Measurements from ENCODE around the gene ARHGAP6.

ARHGAP6 gene

DNA sequence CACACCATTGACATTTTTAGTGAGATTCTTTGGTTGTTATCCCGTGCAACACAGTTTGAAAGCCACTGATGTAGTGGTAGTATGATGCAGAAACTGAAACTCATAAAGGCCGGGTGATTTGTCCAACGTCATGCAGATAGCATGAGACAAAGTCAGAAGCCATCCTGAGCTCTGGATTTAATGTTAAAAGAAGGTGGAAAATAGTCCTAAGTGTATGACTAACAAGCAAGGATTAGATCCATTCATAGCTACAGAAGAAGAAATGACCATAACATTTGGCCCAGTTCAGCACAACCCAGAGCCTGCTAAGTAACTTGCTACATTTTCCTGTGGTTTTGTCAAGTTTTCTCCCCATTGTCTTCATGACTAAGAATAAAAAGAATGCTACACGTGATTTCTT, 230.2 kb downstream of the ARHGAP6 start:
- TF ChIP-seq TAF1 (IDR thresholded peaks at IDR 0.05; ENCODE audit: low read depth), result no peak
- no peak for TF ChIP-seq CEBPB (IDR thresholded peaks at IDR 0.05)
- no peak for TF ChIP-seq TCF12 (IDR thresholded peaks at IDR 0.05; ENCODE audit: low read depth)
- TF ChIP-seq, protein P1, sequence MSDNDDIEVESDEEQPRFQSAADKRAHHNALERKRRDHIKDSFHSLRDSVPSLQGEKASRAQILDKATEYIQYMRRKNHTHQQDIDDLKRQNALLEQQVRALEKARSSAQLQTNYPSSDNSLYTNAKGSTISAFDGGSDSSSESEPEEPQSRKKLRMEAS (IDR thresholded peaks at IDR 0.05), result no peak

DNA sequence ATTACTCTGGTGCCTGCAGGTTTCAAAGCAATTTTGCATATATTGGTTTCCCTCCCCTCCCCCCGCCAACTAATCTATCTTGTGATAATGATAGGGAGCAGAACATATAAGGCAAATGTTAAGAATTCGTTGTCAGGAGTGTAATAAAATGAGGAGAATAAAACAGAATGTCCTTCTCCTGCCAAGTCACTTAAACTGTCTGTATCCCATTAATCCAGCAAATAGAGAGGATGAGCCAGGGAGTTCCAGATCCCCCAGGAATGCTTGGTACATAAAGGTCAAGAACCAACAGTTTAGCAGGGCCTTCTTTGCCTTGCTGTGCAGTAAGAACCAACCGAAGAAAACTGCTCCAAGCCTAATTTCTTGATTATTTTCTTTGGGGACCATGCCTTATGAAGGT, 231.1 kb downstream of the ARHGAP6 start:
- TF ChIP-seq TAF1 (IDR thresholded peaks at IDR 0.05; ENCODE audit: low read depth) (no peak), RAD21 (IDR thresholded peaks at IDR 0.05; ENCODE audit: low read depth) (no peak), NFIC (IDR thresholded peaks at IDR 0.05) (no peak), CREB1 (IDR thresholded peaks at IDR 0.05; ENCODE audit: low read depth) (no peak), TEAD4 (IDR thresholded peaks at IDR 0.05) (no peak), TCF12 (IDR thresholded peaks at IDR 0.05; ENCODE audit: low read depth) (no peak), EGR1 (IDR thresholded peaks at IDR 0.05) (no peak), FOXM1 (IDR thresholded peaks at IDR 0.05; ENCODE audit: borderline replicate concordance, low read depth) (no peak), CEBPB (IDR thresholded peaks at IDR 0.05) (no peak)
- TF ChIP-seq, protein P1 (IDR thresholded peaks at IDR 0.05), result no peak
- TF ChIP-seq, protein P2, sequence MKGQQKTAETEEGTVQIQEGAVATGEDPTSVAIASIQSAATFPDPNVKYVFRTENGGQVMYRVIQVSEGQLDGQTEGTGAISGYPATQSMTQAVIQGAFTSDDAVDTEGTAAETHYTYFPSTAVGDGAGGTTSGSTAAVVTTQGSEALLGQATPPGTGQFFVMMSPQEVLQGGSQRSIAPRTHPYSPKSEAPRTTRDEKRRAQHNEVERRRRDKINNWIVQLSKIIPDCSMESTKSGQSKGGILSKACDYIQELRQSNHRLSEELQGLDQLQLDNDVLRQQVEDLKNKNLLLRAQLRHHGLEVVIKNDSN (IDR thresholded peaks at IDR 0.05), result no peak

DNA sequence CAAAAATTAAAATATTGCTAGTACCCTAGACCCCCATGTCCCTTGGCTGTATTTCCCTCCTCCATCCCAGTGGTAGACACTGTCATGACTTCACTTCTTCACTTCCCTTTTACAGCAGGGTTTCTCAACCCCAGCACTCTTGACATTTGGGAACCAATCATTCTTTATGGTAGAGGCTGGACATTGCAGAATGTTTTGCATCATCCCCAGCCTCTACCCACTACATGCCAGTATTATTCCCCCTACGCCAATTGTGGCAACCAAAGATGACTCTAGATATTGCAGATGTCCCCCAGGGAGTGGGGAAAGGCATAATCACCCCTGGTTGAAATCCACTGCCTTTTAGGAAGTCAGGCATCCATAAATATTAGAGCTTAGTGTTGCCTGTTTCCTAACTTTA, 233.9 kb downstream of the ARHGAP6 start:
- no peak for TF ChIP-seq EGR1 (IDR thresholded peaks at IDR 0.05)
- TF ChIP-seq FOXM1 (IDR thresholded peaks at IDR 0.05; ENCODE audit: borderline replicate concordance, low read depth), result no peak
- no peak for TF ChIP-seq YY1 (IDR thresholded peaks at IDR 0.05; ENCODE audit: low read depth)
- no peak for TF ChIP-seq CREB1 (IDR thresholded peaks at IDR 0.05; ENCODE audit: low read depth)
- TF ChIP-seq, protein P2 (IDR thresholded peaks at IDR 0.05), result no peak
- TF ChIP-seq NFIC (IDR thresholded peaks at IDR 0.05), result no peak
- no peak for TF ChIP-seq TCF12 (IDR thresholded peaks at IDR 0.05; ENCODE audit: low read depth)
- no peak for TF ChIP-seq ZBTB7A (IDR thresholded peaks at IDR 0.05; ENCODE audit: low read depth)

DNA sequence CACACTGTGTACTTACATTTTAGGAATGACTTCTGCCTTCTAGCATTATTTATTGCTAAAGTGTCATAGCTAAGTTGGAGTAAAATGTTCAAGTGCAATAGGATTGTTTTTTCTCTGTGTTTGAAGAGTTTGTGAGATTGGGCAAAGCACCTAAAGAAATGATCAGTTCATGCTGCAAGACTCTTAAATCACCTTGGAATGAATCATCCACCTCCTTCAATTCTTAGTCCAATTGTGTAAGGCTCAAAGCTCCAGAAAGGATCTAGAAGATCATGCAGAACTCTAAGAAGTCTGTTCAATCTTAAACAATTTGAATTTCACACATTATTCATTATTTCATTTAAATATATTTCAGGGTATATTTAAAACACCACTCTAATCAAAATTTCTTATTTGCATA, 235.4 kb downstream of the ARHGAP6 start:
- no peak for TF ChIP-seq EGR1 (IDR thresholded peaks at IDR 0.05)

DNA sequence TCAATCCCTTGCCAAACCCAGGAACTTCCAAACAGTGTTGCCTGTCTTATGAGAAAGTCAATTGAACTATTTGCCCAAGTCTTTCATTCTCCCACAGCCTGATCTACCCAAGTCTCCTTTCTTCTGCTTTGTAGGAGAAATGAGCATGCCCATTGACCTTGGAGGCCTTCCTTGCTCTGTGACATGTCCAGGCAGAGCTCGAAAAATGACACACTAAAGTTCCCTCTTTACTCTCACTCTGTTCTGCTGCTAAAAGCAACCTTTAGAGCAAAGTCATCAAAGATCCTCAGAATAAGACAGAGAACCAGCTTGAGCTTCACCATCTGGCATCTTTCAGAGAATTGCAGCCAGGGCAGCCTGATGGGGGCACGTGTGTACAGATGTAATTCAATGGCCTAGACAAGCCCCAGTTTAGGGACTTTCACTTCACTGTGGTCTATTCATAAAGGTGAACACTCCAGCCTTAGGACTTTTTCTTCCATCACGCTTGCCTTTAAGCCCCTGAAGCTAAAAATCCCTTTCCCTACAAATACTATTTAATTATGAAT, 236.1 kb downstream of the ARHGAP6 start:
- TF ChIP-seq RAD21 (IDR thresholded peaks at IDR 0.05; ENCODE audit: low read depth), result no peak

DNA sequence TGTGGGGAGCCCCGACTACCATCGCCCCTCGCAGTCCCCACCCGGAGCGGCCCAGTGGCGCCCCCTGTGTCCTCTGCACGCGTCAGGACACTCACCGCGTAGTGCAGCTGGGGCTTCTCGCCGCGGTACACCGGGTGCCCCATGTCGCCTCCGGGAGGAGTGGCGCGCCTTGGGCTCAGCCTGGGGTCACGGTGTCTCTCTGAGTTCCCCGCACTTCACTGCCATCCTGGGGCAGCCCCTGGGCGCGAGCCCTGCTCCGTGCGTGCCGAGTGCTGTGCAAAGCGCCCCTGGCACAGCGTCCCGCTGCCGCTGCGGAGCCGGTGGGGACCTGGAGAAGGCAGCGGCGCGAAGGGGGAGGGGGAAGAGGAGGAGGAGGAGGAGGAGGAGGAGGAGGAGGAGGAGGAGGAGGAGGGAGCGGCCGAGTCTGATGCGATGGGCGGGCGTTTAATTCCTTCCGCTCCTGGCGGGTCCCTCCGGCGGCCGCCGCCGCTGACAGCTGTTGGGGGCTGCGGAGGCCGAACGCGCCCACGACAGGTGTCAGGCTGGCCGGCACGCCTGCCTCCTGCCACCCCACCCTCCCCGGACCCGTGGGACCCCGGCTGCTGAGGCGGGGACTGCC, 238.2 kb downstream of the ARHGAP6 start:
- TF ChIP-seq ZBTB7A (IDR thresholded peaks at IDR 0.05; ENCODE audit: low read depth) (no peak), EGR1 (IDR thresholded peaks at IDR 0.05) (no peak), TCF12 (IDR thresholded peaks at IDR 0.05; ENCODE audit: low read depth) (no peak), RAD21 (IDR thresholded peaks at IDR 0.05; ENCODE audit: low read depth) (no peak), TEAD4 (IDR thresholded peaks at IDR 0.05) (no peak)

DNA sequence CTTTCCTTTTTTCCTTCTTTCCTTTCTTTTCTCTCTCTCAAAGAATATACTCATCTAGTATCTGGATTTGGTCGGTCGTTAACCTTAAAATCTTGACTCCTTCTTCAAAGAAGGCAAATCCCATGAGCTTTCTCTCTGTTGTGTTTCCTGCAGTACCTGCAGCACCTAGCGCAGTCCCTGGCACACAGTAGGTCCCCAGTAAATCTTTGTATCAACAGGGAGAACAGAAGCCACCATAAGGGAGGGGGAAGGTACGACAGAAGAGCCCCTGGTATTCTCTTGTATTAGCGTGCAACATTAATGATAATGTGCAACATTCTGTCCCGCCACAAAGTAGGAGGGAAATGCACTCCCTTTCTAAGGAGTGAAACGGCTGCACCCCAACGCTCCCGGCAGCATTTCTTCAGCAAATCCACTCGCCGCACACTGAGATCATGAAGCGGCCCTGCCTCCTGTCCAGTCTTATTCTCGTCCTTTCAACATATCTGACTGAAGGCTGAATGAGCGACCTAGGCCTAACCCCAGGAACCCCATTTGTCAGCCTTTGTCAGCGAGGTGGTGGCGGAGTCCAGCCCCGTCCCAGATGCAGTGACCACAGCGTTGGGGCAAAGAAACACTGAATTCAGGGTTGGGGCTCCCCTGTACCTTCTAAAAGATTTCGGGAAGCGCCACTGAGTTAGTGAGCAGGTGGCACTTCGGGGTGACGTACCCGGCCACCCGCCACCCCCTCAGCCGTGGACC, 238.8 kb downstream of the ARHGAP6 start:
- TF ChIP-seq TAF1 (IDR thresholded peaks at IDR 0.05; ENCODE audit: low read depth) (no peak), YY1 (IDR thresholded peaks at IDR 0.05; ENCODE audit: low read depth) (no peak), CEBPB (IDR thresholded peaks at IDR 0.05) (no peak), ZBTB7A (IDR thresholded peaks at IDR 0.05; ENCODE audit: low read depth) (no peak), EGR1 (IDR thresholded peaks at IDR 0.05) (no peak), NFIC (IDR thresholded peaks at IDR 0.05) (no peak), FOXM1 (IDR thresholded peaks at IDR 0.05; ENCODE audit: borderline replicate concordance, low read depth) (no peak), TCF12 (IDR thresholded peaks at IDR 0.05; ENCODE audit: low read depth) (no peak), CREB1 (IDR thresholded peaks at IDR 0.05; ENCODE audit: low read depth) (no peak)
- TF ChIP-seq, protein P1 (IDR thresholded peaks at IDR 0.05), result no peak
- TF ChIP-seq, protein P3, sequence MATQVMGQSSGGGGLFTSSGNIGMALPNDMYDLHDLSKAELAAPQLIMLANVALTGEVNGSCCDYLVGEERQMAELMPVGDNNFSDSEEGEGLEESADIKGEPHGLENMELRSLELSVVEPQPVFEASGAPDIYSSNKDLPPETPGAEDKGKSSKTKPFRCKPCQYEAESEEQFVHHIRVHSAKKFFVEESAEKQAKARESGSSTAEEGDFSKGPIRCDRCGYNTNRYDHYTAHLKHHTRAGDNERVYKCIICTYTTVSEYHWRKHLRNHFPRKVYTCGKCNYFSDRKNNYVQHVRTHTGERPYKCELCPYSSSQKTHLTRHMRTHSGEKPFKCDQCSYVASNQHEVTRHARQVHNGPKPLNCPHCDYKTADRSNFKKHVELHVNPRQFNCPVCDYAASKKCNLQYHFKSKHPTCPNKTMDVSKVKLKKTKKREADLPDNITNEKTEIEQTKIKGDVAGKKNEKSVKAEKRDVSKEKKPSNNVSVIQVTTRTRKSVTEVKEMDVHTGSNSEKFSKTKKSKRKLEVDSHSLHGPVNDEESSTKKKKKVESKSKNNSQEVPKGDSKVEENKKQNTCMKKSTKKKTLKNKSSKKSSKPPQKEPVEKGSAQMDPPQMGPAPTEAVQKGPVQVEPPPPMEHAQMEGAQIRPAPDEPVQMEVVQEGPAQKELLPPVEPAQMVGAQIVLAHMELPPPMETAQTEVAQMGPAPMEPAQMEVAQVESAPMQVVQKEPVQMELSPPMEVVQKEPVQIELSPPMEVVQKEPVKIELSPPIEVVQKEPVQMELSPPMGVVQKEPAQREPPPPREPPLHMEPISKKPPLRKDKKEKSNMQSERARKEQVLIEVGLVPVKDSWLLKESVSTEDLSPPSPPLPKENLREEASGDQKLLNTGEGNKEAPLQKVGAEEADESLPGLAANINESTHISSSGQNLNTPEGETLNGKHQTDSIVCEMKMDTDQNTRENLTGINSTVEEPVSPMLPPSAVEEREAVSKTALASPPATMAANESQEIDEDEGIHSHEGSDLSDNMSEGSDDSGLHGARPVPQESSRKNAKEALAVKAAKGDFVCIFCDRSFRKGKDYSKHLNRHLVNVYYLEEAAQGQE (IDR thresholded peaks at IDR 0.05; ENCODE audit: low read depth), result no peak
